NCI-H446 treated with DMSO at 0.1 percent for 48 hours (cell line): ENCODE data around the gene MROH2A.

ENCODE experiments used
- DNase-seq: peaks from one replicate; lab custom pipeline; 2025; lab: John Stamatoyannopoulos, UW

Gene MROH2A

GRCh38 chr2:233801357-233802131 lies 23.4 kb downstream of the MROH2A start:
- no peak for DNase-seq

GRCh38 chr2:233802132-233802815 lies 24.1 kb downstream of the MROH2A start:
- DNase-seq = no peak

- no peak for DNase-seq
Measured at GRCh38 chr2:233803292-233803911, 25.3 kb downstream of the MROH2A start.

- no peak for DNase-seq
Measured at GRCh38 chr2:233803994-233804393, 25.9 kb downstream of the MROH2A start.

- no peak for DNase-seq
Measured at GRCh38 chr2:233807215-233807865, 29.2 kb downstream of the MROH2A start.

DNA sequence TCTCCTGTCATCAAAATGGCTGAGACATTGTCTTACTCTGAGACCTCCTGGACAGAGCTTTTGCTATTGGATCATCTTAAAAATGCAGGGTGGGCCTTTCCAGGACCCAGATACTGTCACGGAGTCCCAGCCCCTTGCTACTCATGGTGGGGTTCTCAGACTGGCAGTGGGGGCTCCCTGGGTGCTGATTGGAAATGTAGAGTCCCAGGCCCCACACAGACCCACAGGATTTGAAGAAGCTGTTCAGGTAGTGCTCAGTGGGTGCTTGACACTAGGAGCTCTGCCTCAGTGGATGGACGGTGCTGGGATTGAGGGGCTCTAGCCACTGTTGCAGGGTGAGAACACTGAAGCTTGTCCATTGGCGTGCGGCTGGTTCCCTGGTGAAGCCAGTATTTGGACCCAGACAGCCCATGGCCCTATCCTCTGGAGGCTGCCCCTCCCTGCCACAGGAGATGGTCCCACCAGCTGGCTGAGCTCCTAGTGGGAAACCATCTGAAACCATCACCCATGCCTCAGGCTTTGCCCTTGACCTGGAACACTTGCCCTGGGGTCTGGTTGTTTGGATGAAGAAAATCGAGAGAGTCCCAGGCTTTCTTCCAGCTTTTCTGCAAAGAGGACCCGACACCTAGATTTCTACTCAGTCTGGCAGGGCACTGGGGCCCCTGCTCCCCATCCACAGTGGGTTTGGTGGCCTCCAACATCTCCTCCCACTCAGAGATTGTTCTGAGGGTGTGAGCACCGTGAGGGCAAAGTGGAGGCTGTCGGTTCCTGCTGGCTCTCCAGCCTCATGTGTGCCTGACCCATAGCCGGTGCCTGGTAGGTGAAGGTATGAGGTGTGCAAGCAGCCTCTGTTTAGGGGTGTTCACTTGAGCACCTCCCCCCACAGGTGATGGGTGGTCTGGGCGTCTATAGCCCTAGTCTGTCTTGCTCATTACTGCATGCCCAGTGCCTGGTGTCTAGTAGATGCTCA lies 30.1 kb downstream of the MROH2A start:
- no peak for DNase-seq

GRCh38 chr2:233810385-233810784 lies 32.3 kb downstream of the MROH2A start:
- DNase-seq = no peak

GRCh38 chr2:233811087-233811486 lies 33.0 kb downstream of the MROH2A start:
- DNase-seq = no peak

DNA sequence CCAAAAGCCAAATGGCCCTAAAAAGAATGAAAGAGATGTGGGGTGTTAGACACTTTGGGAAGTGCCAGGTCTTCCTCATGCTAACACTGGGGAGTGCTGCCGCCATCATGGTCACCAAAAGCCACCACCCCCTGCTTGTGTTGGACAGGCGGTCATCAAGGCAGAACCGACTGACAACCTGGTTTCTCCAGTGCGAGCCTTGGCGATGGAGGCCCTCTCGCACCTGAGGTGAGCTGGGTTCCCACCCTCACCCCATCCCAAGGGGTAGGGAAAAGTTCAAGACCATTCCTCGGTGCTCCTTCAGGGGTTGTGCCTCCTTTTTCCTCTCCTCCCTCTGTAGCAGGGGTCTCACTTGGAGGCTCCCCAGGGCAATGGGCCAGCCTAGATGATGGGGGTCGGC lies 33.6 kb downstream of the MROH2A start:
- no peak for DNase-seq

DNA sequence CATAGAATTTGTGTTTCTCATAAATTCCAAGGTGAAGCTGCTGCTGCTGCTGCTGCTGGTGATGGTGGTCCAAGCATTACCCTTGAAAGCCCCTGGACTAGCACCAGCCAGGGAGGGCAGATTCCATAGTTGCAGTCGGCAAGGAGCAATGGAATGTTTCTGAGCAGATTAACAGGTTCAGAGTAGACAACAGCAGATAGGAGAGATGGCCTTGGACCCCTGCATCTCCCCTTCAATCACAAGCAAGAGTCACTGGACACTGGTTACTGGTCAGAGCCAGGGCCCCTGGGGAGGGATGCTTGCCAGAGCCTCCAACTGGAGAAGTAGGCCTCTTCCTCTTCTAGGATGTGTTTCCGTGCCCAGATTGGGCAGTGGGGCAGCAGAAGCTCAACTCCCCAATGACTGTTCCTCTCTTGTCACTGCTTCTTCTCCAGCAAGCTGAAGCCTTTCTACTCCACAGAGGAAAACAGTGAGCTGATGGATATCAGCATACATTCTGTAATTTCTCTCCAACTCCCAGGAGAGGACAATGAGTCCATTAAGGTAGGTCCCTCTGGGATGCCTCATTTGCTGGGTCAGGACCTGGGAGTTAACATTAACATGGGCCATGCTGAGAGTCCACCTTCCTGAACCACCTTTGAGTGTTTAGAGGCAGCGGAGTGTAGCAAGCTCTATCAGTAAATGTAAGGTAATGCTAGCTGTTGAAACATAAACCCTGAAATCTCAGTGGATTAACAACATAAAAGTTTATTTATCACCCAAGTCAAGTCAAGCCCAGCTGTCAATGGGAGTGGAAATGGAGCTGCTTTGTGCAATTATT lies 35.3 kb downstream of the MROH2A start:
- no peak for DNase-seq

DNA sequence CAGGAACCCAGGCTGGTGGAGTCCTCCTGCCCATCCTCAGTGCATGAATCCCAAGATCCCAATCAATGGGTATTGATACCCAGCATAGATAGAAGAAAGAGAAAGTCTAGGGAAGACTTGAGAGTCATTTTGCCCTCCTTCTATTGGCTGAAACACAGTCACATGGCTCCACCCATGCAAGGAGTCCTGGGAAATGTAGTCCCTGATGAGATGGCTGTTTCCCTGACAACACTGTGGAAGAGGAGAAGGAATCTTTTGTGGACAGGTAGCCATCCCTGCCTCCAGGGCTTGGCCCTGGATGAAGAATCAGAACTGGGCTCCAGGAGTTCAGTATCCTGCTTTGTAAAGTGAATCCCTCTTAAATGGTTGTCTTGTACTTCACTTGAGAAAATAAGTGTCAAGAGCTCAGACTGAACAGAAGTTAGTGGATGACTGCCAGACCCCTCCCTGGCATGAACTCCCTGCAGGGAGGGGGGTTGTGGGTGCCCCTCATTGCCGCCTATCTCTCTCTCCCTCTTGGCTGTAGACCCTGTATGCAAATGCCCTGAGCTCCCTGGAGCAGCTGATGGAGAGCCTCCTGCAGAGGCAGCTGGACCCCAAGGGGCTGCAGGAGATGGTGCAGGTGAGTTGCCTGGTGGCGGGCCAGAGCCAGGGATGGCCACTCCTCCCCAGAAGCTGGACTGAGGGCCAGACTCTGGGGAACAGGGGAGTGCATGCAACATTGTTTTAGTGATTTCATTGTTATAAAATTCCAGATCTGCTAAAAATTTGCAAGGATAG lies 36.1 kb downstream of the MROH2A start:
- no peak for DNase-seq

- DNase-seq = no peak
Measured at GRCh38 chr2:233815861-233816260, 37.7 kb downstream of the MROH2A start.

GRCh38 chr2:233816334-233816733 lies 38.2 kb downstream of the MROH2A start:
- no peak for DNase-seq

GRCh38 chr2:233816771-233817170 lies 38.6 kb downstream of the MROH2A start:
- DNase-seq = no peak

DNA sequence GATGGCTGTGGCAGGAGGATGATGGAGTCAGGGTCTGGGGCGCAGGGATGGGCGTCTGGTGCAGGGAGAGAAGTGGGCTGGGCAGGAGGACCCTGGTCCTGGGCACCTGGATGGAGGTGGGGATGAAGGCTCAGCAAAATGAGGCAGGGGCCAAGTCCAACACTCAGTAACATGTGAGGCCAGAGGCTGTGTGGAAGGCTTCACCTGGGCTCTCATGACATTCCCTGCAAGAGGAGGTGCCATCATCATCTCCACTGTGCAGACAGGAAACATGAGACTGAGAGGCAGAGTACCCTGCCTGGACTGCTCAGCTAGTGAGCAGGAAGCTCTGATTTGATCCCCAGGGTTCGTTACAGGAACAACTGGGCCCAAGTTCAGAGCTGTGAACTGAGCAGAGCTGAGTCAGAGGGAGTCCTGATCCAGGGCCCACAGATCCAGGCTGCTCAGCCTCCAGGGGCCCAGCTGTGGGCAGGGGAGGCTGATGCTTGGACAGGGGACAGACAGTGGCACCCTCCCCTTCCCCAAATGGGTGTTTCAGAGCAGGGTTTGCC lies 39.3 kb downstream of the MROH2A start:
- DNase-seq = no peak

GRCh38 chr2:233817995-233818638 lies 40.0 kb downstream of the MROH2A start:
- no peak for DNase-seq

GRCh38 chr2:233818639-233819621 lies 40.8 kb downstream of the MROH2A start:
- DNase-seq = no peak
